Kidney epithelial cell (primary cell): Measurements from ENCODE around the gene RBM28. TPM values are rescaled to one million over a fixed set of nuclear protein-coding genes. Genes with fewer than 3 reads are reported as not detected.

ENCODE experiments used
- DNase-seq: peaks from one replicate; pipeline ENCODE4 v3.0.0-alpha.2; 2010; ENCODE audit warnings: low read depth
- H3K27me3 ChIP-seq: 2 replicates; pipeline ENCODE4 v1.6.0; 2011; ENCODE audit warnings: low read length; ENCODE audit not compliant: control insufficient read depth, insufficient read depth
- H3K36me3 ChIP-seq: 2 replicates; pipeline ENCODE4 v1.5.1; 2011; ENCODE audit warnings: low read length; ENCODE audit not compliant: control insufficient read depth, insufficient read depth
- H3K4me3 ChIP-seq: 2 replicates; pipeline ENCODE4 v1.5.1; 2011; ENCODE audit warnings: low read depth, mild to moderate bottlenecking, control low read depth, low read length
- total RNA-seq: library from RNA; depleted of rRNA; stranded (reverse); fragments of >200 nt; gene quantifications from 2 replicates; pipeline ENCODE4 v1.2.3, GENCODE V29; 2015
- TF ChIP-seq, protein P1 (sequence below): IDR thresholded peaks from 2 replicates; pipeline ENCODE4 v1.5.1; 2011; ENCODE audit warnings: mild to moderate bottlenecking, moderate library complexity, low read length, control low read depth, inconsistent platforms; ENCODE audit not compliant: insufficient read depth, poor library complexity, severe bottlenecking

The RBM28 gene, protein sequence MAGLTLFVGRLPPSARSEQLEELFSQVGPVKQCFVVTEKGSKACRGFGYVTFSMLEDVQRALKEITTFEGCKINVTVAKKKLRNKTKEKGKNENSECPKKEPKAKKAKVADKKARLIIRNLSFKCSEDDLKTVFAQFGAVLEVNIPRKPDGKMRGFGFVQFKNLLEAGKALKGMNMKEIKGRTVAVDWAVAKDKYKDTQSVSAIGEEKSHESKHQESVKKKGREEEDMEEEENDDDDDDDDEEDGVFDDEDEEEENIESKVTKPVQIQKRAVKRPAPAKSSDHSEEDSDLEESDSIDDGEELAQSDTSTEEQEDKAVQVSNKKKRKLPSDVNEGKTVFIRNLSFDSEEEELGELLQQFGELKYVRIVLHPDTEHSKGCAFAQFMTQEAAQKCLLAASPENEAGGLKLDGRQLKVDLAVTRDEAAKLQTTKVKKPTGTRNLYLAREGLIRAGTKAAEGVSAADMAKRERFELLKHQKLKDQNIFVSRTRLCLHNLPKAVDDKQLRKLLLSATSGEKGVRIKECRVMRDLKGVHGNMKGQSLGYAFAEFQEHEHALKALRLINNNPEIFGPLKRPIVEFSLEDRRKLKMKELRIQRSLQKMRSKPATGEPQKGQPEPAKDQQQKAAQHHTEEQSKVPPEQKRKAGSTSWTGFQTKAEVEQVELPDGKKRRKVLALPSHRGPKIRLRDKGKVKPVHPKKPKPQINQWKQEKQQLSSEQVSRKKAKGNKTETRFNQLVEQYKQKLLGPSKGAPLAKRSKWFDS
- total RNA-seq = 15.8 and 25.9 TPM in 2 replicates

DNA sequence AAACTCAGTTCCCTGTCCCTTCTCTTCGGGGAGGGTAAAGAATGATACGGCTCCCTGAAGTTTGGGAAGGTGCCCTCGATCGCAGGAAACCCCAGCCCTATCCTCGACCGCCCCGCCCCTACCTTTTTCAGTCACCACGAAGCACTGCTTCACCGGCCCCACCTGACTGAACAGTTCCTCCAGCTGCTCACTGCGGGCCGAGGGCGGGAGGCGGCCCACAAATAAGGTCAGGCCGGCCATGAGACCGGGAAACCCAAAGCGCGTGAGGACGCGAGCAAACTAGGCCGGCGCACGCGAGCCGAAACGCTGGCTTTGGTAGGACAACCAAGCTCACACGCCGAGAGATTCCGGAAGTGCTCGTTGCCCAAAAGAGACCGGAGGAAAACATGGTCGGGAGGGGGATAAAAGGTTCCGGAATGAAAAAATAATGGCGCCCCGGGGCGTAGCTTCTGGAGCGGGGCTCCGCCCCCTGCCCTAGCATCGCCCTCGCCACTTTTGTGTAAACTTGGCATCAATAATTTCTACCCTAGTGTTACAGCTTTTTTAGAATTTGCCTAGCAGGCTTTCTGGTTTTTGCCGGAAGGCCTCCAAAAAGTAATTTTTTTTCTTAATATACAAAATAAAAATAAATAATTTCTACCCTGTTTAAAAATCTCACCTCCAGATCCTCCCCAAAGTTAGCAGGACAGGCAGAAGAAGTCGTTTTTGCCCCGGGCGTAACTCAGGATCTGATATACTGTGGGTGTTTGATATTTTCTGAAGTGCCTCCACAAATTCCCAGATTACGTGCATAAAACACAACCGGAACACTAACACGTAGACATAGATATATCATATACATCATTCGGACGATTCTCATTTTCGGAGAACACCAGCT, at the start of gene RBM28:
Gene RBM28 (minus strand): TSS at position 355 of the 877 bp plus-strand sequence. CDS start 115 bp downstream, at position 240.
- Histone ChIP-seq H3K36me3 (no peaks in the 10 kb centered on the region), H3K27me3 (peaks cover 5% of the 10 kb centered on the region), H3K4me3 (peak within 1 kb of the TSS; percentile 71)
- DNase-seq = no peak
- TF ChIP-seq, protein P1, sequence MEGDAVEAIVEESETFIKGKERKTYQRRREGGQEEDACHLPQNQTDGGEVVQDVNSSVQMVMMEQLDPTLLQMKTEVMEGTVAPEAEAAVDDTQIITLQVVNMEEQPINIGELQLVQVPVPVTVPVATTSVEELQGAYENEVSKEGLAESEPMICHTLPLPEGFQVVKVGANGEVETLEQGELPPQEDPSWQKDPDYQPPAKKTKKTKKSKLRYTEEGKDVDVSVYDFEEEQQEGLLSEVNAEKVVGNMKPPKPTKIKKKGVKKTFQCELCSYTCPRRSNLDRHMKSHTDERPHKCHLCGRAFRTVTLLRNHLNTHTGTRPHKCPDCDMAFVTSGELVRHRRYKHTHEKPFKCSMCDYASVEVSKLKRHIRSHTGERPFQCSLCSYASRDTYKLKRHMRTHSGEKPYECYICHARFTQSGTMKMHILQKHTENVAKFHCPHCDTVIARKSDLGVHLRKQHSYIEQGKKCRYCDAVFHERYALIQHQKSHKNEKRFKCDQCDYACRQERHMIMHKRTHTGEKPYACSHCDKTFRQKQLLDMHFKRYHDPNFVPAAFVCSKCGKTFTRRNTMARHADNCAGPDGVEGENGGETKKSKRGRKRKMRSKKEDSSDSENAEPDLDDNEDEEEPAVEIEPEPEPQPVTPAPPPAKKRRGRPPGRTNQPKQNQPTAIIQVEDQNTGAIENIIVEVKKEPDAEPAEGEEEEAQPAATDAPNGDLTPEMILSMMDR = no peak

DNA sequence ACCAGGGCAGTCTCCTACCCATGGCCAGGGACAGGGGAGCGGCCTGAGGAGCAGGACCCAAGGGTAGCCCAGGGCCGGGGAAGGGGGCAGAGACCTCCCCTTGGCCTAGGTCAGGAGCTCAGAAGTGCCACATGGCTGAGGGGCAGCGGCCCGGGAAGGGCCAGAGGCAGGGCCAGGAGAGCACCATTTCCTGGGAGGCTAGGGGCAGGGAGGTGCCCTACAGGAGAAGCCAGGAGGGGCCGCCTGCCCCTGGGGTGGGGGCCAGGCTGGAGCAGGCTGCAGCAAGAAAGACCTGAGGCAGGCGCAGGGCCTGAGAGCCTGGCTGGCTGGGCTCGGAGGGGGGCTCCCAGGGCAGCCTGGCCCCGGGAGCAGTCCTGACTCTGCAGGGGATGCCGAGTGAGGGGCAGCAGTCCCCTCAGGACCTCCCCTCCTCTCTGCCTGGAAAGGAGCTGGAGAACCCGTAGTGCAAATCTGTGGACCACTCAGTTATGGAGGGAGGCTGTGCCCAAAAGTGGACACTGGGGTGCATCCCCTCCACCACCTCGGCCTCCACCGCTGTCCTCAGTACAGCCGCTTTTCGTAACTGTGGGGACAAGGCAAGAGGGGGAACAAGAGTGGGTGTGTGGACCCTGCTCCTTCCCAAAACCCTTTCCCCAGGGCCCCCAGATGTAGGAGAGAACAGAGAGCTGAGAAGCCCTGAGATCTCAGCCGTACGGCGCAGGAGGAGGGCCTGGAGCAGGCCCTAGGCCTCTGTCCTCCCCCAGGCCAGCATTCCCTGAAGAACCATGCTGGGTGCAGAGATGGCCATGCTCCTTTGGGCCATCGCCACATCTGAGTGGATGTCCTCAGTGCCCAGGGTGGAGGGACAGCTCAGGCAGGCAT, 49.0 kb upstream of the RBM28 start:
- DNase-seq = no peak
- Histone ChIP-seq H3K27me3 (peaks cover 22% of the 10 kb centered on the region), H3K36me3 (peaks cover 1% of the 10 kb centered on the region), H3K4me3 (no peak overlapping the region)
- TF ChIP-seq, protein P1 = no peak

DNA sequence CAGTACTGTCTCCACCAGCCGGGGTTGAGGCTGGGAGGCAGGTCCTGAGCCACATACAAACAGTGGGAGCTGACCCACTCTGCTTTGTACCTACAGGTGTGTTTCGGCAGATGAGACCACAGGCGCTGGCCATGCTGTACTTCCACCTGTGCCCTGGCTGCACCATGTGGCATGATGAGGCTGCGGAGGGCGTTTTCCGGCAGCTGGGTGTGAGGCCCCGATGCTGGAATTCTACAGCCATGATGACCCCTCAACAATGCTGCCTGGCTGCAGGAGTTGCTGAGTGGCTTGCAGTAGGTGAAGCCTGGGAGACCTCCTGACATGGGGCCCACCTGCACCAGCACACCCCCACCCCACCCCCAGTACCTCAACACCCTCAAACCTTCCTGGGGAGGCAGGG, 48.1 kb upstream of the RBM28 start:
- TF ChIP-seq, protein P1 = no peak
- no peak overlapping the region for H3K4me3 ChIP-seq
- H3K36me3 ChIP-seq = peaks cover 1% of the 10 kb centered on the region
- no peak for DNase-seq
- peaks cover 28% of the 10 kb centered on the region for H3K27me3 ChIP-seq

DNA sequence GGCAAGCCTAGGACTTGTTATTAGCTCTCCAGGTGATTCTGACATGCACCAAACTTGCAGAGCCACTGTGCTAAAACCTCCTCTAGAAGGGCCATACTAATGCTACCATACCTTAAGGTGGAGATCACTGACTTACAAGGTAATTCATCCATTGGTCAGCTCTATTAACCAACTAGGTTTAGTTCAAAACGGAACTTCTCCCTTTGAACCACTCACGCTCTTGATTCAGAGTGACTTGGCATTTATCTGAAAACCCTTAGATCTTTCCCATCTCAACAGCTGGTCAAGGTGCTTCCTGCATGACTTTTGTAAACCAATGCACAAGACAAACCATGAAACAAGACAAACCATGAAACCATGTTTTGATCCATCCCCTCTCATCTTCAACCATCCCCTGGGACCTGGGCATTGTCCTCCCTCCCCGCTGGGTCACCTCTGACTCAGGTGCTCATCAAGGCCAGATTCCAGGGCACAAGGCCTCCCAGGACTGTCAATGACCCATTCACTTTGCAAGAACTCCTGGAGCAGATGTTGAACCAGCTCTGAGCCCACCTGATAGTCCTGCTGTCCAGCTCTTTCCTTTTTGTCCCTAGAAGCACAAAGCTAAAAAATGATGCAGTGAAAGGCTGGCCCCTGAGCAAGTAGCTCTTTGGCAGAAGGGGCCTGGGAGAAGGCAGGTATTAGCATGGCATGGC, 47.3 kb upstream of the RBM28 start:
- H3K36me3 ChIP-seq = peaks cover 1% of the 10 kb centered on the region
- DNase-seq = no peak
- peaks cover 28% of the 10 kb centered on the region for H3K27me3 ChIP-seq
- TF ChIP-seq, protein P1 = no peak
- no peak overlapping the region for H3K4me3 ChIP-seq
